GM21723 (cell line): ENCODE data around the gene PCSK6.
A peak's percentile ranks its signal among the peaks of the same experiment; 100 is the strongest.
"Not testable (repeated sequence)": the region's sequence is repeated elsewhere in the genome, so short reads cannot be mapped to it uniquely, and the experiment has no call there.

Source experiments
- ATAC-seq: cut with Tn5 transposase; IDR thresholded peaks from one replicate; pipeline ENCODE4 v1.9.1; 2021; ENCODE audit warnings: mild to moderate bottlenecking, moderate library complexity; ENCODE audit not compliant: unreplicated experiment

PCSK6 gene

DNA sequence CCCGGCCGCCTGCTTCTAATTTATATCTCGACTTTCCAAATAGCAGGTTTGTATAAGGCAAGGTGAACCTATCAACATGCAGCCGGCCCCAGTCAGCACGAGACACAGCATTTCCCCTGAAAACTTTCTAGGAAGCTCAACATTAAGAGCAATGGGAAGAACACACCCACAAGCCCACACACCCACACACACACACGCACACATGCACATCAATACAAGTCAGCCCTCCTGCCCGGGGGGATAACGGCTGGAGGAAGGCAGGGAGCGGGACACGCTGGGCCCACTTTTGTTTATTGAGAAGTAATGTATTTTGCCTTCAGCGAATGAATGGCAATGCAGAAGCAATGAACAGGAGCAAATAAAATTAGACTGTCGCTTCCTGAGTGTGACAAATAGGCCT lies 83.5 kb downstream of the PCSK6 start:
- ATAC-seq = no peak

- no peak for ATAC-seq
Measured at GRCh38 chr15:101404245-101404644, 85.3 kb downstream of the PCSK6 start.

- not testable (repeated sequence) for ATAC-seq
Measured at GRCh38 chr15:101402883-101403282, 86.6 kb downstream of the PCSK6 start.

DNA sequence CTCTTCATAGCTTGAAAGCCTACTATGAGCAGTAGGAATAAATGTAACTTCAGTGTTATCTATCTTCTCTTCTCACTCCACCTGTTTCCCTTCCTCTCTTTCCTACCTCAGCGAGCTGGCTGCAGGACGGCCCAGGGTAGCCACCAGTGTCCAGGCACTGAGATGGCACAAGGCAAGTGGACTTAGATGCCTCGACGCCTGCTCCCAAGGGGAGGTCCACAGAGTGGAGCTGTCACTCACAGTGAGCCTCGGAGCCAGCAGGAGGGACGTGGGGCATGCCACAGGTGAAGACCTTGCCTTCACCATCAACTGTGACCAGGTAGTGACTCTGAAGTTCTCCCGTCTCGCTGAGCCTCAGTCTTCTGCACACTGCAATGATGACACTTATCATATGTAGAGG lies 88.2 kb downstream of the PCSK6 start:
- ATAC-seq = no peak

GRCh38 chr15:101399431-101399830 lies 90.1 kb downstream of the PCSK6 start:
- ATAC-seq = no peak

- ATAC-seq = no peak
Measured at GRCh38 chr15:101398247-101398646, 91.3 kb downstream of the PCSK6 start.

DNA sequence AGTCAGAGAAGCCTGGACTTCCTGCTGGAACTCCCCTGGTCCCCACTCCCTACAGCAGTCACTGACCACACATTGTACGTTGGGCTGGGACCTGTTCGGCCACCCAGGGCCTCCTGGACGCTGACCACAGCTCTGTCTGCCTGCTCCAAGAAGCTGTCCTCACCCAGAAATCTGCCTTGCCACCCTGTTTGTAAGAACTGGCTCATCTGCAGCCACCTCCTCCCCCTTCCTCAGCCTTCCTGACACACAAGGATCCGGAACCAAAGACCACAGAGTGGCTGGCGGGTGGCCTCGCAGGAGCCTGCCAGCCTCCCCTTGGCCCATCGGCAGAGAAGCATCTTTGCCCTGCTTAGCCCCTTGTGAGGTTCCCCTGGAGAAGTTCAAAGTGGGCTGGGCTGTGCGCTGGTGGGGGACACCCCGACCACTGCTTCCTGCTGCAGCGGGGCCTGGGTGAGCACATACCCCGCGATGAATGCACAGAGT lies 91.9 kb downstream of the PCSK6 start:
- no peak for ATAC-seq

GRCh38 chr15:101396484-101397261 lies 92.8 kb downstream of the PCSK6 start:
- no peak for ATAC-seq

- no peak for ATAC-seq
Measured at GRCh38 chr15:101394654-101395053, 94.9 kb downstream of the PCSK6 start.

- no peak for ATAC-seq
Measured at GRCh38 chr15:101394056-101394630, 95.4 kb downstream of the PCSK6 start.

DNA sequence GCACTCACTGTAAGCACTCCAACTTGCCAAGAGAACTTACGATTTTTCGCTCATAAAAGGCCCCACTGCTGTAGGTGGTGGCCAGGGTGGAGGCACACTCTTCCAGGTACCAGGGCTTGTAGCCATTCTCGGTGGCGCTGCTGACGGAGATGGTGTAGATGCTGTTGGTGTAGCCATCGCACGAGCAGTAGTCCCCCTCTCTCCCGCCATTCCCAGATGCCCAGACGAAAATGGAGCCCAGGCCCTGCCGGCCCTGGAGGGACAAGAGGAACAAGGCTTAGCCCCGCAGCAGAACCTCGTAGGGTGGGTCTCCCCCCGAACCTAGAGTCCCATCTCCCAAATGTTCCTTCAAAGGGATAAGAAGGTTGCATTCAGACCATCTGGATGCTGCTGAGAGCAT lies 96.3 kb downstream of the PCSK6 start:
- ATAC-seq = no peak

DNA sequence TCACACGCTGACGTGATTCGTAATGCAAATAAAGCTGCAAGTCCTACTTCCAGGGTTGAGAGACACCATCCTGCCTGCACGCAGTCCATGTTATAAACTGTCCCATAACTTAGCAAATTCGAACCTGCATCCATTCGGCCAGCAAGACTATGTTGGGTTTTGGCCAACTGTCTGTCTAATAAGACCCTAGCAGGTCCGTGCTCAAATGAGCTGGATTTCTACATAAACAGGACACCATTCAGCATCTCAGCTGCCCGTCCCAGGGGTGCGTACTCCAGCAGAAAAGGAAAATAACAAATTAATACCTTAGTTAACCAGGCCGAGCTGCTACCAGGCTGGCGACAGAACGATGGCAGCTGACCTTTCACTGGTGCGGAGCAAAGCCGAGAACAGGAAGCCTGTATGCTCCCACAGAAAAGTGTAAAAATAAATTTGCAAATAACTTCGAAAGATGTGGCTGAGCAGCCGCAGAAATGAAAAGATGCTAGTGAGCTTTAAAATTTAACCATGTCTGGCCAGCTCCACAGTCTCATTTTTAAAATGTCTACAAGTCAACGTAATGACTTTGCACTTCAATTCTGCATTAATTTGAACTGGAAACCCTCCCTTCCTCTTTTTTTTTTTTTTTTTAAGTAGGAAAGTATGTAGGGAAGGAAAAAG lies 97.4 kb downstream of the PCSK6 start:
- ATAC-seq = peak; percentile 83

DNA sequence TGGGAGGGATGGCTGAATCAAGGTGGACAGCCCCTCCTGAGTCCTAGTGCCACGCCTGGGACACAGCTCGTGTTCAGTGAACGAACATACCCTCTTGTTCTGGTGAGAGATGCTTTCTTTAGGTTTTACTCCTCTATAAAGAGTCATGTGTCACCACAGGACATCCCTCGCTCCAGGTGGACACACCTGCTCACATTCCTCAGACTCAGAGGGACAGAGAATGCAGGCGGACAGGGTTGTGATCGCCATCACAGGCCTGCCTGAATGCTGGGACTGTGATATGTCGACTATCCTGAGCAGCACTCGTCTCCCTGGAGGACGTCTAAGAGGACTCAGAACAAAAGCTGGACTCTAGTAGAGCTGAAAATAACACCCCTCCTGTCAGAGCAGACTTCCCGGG lies 98.1 kb downstream of the PCSK6 start:
- ATAC-seq = no peak

GRCh38 chr15:101390462-101390861 lies 99.0 kb downstream of the PCSK6 start:
- no peak for ATAC-seq

- no peak for ATAC-seq
Measured at GRCh38 chr15:101390060-101390459, 99.4 kb downstream of the PCSK6 start.

DNA sequence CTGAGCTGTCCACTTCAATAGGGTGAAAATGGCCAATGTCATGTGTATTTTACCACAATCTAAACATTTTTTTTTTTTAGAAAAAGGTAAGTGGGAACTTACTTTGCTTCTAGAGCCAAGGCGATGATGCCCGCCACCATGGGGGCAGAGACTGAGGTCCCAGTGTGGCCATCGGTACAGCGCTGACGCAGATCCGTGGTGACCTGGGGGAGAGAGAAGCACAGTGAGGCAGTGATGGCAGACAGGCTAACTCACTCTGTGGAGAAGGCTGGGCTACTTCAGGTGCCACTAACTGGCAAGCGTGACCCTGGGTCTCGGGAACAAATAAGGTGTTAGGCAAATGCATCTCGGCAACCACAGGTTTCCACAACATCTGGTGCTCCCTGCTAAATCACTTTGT lies 100.1 kb downstream of the PCSK6 start:
- ATAC-seq = no peak

DNA sequence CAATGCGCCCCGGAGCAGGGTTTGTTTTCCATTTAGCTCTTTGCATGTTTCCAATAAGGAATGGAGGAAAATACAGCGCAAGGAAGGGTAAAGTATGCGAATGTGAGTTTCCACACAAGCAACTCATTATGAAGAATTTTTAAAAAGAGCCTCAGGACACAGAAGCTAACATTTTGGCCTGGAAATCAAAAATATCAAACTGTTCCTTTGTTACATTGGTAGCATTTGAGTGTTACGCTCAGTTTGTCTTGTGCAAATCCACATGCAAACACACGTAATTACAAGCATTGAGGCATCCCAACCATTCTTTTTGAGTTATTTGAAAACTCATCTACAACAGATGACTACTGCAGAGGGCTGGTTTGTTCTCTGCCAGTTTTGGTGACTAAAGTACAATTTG lies 101.5 kb downstream of the PCSK6 start:
- no peak for ATAC-seq

DNA sequence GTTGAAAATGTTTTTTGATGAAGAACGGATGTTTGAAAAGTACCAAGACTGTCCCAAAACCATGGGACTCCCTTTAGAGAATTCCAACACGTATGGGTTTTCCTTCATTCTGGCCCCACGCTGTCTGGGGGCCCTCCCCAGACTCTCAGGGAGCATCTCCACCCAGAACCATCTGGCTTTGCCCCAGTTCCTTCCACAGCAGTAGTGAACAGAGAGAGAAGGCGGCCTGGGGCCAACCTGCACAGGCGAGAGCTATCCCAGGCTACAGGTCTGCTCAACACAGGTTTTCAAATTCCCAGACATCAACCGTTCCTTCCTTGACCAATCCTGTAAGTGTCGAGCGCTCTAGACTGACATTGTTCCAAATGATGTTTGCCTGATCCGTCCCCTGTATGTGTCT lies 101.9 kb downstream of the PCSK6 start:
- no peak for ATAC-seq

DNA sequence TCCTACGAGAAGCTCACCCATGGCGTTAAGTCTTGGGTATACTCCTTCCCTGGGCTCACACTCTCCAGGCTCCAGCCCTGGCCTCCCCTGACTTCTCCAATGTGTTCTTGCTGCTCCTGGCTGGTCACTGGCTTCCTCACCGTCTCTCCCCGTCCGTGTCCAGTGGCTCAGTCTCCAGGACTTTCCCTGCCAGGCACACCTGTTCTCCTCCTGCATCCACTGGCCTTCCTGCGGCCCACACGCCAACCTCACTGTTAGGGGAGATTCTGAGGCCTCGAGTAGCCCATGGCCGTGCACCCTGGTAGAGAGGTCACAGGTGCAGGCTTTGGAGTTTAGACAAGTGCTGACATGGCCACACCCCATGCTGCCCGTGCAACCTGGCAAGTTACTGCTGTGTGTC lies 102.5 kb downstream of the PCSK6 start:
- ATAC-seq = no peak

DNA sequence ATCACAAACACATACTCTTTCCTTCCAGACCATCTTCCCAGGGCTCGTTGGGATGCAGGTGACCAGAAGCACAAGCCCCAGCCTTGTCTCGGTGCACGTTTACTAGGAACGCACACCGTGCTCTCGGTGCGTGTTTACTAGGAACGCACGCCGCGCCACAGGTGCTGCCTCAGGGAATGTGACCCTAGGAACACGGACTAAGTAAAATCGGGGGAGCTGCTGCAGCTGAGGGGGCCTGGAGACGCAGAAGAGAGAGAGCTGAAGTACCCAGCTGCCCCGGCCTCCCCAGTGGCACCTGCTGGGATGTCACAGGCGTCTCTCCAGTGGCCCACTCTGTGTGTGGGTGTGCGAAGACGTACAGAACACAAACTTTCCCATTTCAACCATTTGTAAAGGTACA lies 103.5 kb downstream of the PCSK6 start:
- no peak for ATAC-seq

DNA sequence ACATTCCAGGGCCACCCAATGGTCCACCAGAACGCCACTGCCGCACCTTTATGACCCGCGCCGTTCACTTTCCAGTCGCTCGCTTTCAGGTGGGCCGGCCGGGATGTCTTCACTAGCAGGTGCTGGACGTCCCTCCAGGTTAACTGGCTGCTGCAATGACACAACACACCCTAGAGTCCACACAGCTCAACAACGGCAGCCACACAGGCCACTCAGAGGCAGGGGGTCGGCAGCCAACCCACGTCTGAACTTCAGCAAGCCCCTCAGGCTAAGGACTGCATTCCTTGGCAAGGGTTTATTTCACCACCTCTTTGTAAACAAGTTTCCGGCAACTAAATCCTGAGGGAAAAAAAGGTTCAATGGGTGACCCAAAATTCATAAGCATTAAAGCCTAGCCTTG lies 105.2 kb downstream of the PCSK6 start:
- no peak for ATAC-seq

- no peak for ATAC-seq
Measured at GRCh38 chr15:101382544-101382943, 107.0 kb downstream of the PCSK6 start.
